Liver (tissue), 9 donors: ENCODE data around the gene SMIM33. TPM values are rescaled to one million over a fixed set of nuclear protein-coding genes. Genes with fewer than 3 reads are reported as not detected.

Experiments
- DNase-seq: peaks from one replicate; pipeline ENCODE4 v3.0.0-alpha.2; 2017; ENCODE audit warnings: low spot score
- H3K27ac ChIP-seq, 2 donors: one replicate each; pipeline ENCODE4 v1.7.0; 2013; ENCODE audit warnings: inconsistent platforms in 2 of 2, low read length in 2 of 2, control low read depth in 1 of 2, low read depth in 1 of 2, mild to moderate bottlenecking in 1 of 2
- H3K27me3 ChIP-seq, 4 donors: one replicate each; pipeline versions ENCODE4 v1.6.1 to v1.7.0; 2013; ENCODE audit warnings: low read length in 3 of 4, inconsistent platforms in 1 of 4, mild to moderate bottlenecking in 1 of 4, moderate library complexity in 1 of 4; ENCODE audit not compliant: control insufficient read depth in 4 of 4, insufficient read depth in 4 of 4
- H3K36me3 ChIP-seq, 4 donors: one replicate each; pipeline versions ENCODE4 v1.6.1 to v1.7.0; 2013; ENCODE audit warnings: low read length in 3 of 4, mild to moderate bottlenecking in 3 of 4, low read depth in 1 of 4, moderate library complexity in 1 of 4; ENCODE audit not compliant: control insufficient read depth in 4 of 4, insufficient read depth in 3 of 4
- H3K4me1 ChIP-seq, 4 donors: one replicate each; pipeline versions ENCODE4 v1.6.1 to v1.7.0; 2013; ENCODE audit warnings: low read length in 3 of 4, mild to moderate bottlenecking in 3 of 4, moderate library complexity in 1 of 4; ENCODE audit not compliant: control insufficient read depth in 4 of 4, insufficient read depth in 4 of 4
- H3K4me3 ChIP-seq, 3 donors: one replicate each; pipeline versions ENCODE4 v1.6.1 to v1.7.0; 2013; ENCODE audit warnings: low read length in 3 of 3, control low read depth in 1 of 3, low read depth in 1 of 3, mild to moderate bottlenecking in 1 of 3
- H3K9ac ChIP-seq, 2 donors: one replicate each; pipeline ENCODE4 v1.7.0; 2013; ENCODE audit warnings: low read length in 2 of 2, mild to moderate bottlenecking in 2 of 2, moderate library complexity in 2 of 2, control low read depth in 1 of 2, low read depth in 1 of 2
- H3K9me3 ChIP-seq, 4 donors: one replicate each; pipeline versions ENCODE4 v1.6.1 to v1.7.0; 2013; ENCODE audit warnings: low read length in 3 of 4; ENCODE audit not compliant: control insufficient read depth in 4 of 4
- CTCF ChIP-seq: fragments of 150-350 bp; IDR thresholded peaks from 2 replicates; pipeline ENCODE4 v1.5.1; 2017; ENCODE audit warnings: improper control_type of control experiment, low read depth, low read length; ENCODE audit not compliant: missing input control
- EGR1 ChIP-seq, 2 donors: IDR thresholded peaks; 2 replicates each; pipeline ENCODE4 v1.6.1; 2016 to 2018; ENCODE audit warnings: antibody characterized with exemption in 2 of 2, low read depth in 2 of 2
- FOXA1 ChIP-seq: IDR thresholded peaks from 2 replicates; pipeline ENCODE4 v1.6.1; 2016; ENCODE audit warnings: antibody characterized with exemption
- FOXA2 ChIP-seq: IDR thresholded peaks from 2 replicates; pipeline ENCODE4 v1.6.1; 2016; ENCODE audit warnings: antibody characterized with exemption
- GABPA ChIP-seq, 2 donors: IDR thresholded peaks in 1 of 2; conservative IDR thresholded peaks in 1 of 2; 2 replicates each; pipeline ENCODE4 v1.6.1; 2016; ENCODE audit warnings: antibody characterized with exemption in 2 of 2, mild to moderate bottlenecking in 1 of 2, moderate library complexity in 1 of 2
- HNF4A ChIP-seq, 2 donors: conservative IDR thresholded peaks; 2 replicates each; pipeline ENCODE4 v1.6.1; 2016; ENCODE audit warnings: antibody characterized with exemption in 2 of 2, mild to moderate bottlenecking in 2 of 2
- HNF4G ChIP-seq: IDR thresholded peaks from 2 replicates; pipeline ENCODE4 v1.6.1; 2016; ENCODE audit warnings: antibody characterized with exemption
- JUND ChIP-seq, 2 donors: IDR thresholded peaks; 2 replicates each; pipeline ENCODE4 v1.6.1; 2016; ENCODE audit warnings: antibody characterized with exemption in 2 of 2
- MAX ChIP-seq: IDR thresholded peaks from 2 replicates; pipeline ENCODE4 v1.6.1; 2016; ENCODE audit warnings: antibody characterized with exemption
- NR2F2 ChIP-seq: IDR thresholded peaks from 2 replicates; pipeline ENCODE4 v1.6.1; 2016; ENCODE audit warnings: antibody characterized with exemption
- RAD21 ChIP-seq, 2 donors: IDR thresholded peaks; 2 replicates each; pipeline ENCODE4 v1.6.1; 2016; ENCODE audit warnings: antibody characterized with exemption in 2 of 2, mild to moderate bottlenecking in 2 of 2
- RXRA ChIP-seq, 2 donors: IDR thresholded peaks; 2 replicates each; pipeline ENCODE4 v1.6.1; 2017 to 2018; ENCODE audit warnings: antibody characterized with exemption in 2 of 2, mild to moderate bottlenecking in 1 of 2
- SP1 ChIP-seq: IDR thresholded peaks from 2 replicates; pipeline ENCODE4 v1.6.1; 2018; ENCODE audit warnings: antibody characterized with exemption, mild to moderate bottlenecking
- TAF1 ChIP-seq: conservative IDR thresholded peaks from 2 replicates; pipeline ENCODE4 v1.6.1; 2016; ENCODE audit warnings: antibody characterized with exemption, mild to moderate bottlenecking
- YY1 ChIP-seq: IDR thresholded peaks from 2 replicates; pipeline ENCODE4 v1.6.1; 2016; ENCODE audit warnings: antibody characterized with exemption, mild to moderate bottlenecking
- ZBTB33 ChIP-seq: IDR thresholded peaks from 2 replicates; pipeline ENCODE4 v1.6.1; 2016; ENCODE audit warnings: antibody characterized with exemption
- WGBS: extraction: QIAGEN DNeasy Blood & Tissue Kit; methylation state at CpG from one replicate; pipeline ENCODE4 v1.1.7; 2013; 5-methylcytosine and 5-hydroxymethylcytosine counted together
- polyA plus RNA-seq, 2 donors: library from polyadenylated mRNA; stranded (reverse) in 1 of 2; unstranded in 1 of 2; fragments of 200-250 nt in 1 of 2; fragments of >200 nt in 1 of 2; fragmentation: Nextera tagmentation in 1 of 2; extraction: Ambion mirVana in 1 of 2; gene quantifications; one replicate each; pipeline versions ENCODE4 v1.2.1 to v1.2.3, GENCODE V29; 2013 to 2015
- total RNA-seq, 2 donors: library from RNA; depleted of rRNA; stranded (reverse); fragments of >200 nt; gene quantifications; one replicate each; pipeline ENCODE4 v1.2.3, GENCODE V29; 2014
- TF ChIP-seq, protein P1 (sequence below): IDR thresholded peaks from 2 replicates; pipeline ENCODE4 v1.6.1; 2016; ENCODE audit warnings: antibody characterized with exemption, mild to moderate bottlenecking
- TF ChIP-seq, protein P2 (sequence below): IDR thresholded peaks from 2 replicates; pipeline ENCODE4 v1.6.1; 2016; ENCODE audit warnings: antibody characterized with exemption
- donor health status: healthy.
- donor health status: healthy.
- donor health status: healthy.
- donor health status: healthy.
- donor health status: healthy.

Gene SMIM33
- total and polyA plus RNA-seq, 4 donors, result 0.05 TPM; not detected in 3

DNA sequence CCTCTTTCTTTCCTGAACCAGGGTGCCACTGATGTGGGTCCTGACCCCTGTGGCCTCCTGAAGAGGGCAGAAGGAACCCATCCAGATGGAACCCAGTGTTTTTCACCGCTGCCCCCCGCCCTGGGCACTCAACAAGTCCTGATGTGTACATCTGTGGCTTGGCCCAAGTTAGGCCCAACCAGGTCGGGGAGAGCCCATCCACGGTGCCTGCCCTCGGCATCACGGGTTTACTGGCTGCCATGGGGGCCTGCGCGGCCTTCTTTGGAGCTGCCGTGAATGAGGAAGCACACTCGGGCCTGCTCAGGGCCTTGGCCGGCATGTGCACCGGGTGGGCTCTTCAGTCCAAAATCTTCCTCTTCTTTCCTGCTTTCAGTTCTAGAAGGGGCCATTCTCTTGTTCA, 14.0 kb upstream of the SMIM33 start:
- H3K9me3 ChIP-seq, result no peaks in the 10 kb centered on the region
- no peak overlapping the region for H3K9ac ChIP-seq
- H3K36me3 ChIP-seq, result no peaks in the 10 kb centered on the region
- H3K4me3 ChIP-seq, result no peak overlapping the region
- no peaks in the 10 kb centered on the region for H3K4me1 ChIP-seq
- H3K27me3 ChIP-seq, result no peaks in the 10 kb centered on the region
- no peak overlapping the region for H3K27ac ChIP-seq
- TF ChIP-seq FOXA2 (no peak), JUND (IDR thresholded peaks at IDR 0.05) (no peak), NR2F2 (no peak), FOXA1 (no peak), ZBTB33 (no peak), EGR1 (IDR thresholded peaks at IDR 0.05; ENCODE audit: low read depth in 2 of 2) (no peak), CTCF (no peak), GABPA (IDR thresholded peaks at IDR 0.05 in 1 of 2, conservative IDR thresholded peaks at IDR 0.05 in 1 of 2) (no peak), RAD21 (IDR thresholded peaks at IDR 0.05) (no peak), TAF1 (no peak), HNF4G (no peak), HNF4A (conservative IDR thresholded peaks at IDR 0.05) (no peak), RXRA (IDR thresholded peaks at IDR 0.05) (no peak), SP1 (no peak), YY1 (no peak), MAX (no peak)
- TF ChIP-seq, protein P1, sequence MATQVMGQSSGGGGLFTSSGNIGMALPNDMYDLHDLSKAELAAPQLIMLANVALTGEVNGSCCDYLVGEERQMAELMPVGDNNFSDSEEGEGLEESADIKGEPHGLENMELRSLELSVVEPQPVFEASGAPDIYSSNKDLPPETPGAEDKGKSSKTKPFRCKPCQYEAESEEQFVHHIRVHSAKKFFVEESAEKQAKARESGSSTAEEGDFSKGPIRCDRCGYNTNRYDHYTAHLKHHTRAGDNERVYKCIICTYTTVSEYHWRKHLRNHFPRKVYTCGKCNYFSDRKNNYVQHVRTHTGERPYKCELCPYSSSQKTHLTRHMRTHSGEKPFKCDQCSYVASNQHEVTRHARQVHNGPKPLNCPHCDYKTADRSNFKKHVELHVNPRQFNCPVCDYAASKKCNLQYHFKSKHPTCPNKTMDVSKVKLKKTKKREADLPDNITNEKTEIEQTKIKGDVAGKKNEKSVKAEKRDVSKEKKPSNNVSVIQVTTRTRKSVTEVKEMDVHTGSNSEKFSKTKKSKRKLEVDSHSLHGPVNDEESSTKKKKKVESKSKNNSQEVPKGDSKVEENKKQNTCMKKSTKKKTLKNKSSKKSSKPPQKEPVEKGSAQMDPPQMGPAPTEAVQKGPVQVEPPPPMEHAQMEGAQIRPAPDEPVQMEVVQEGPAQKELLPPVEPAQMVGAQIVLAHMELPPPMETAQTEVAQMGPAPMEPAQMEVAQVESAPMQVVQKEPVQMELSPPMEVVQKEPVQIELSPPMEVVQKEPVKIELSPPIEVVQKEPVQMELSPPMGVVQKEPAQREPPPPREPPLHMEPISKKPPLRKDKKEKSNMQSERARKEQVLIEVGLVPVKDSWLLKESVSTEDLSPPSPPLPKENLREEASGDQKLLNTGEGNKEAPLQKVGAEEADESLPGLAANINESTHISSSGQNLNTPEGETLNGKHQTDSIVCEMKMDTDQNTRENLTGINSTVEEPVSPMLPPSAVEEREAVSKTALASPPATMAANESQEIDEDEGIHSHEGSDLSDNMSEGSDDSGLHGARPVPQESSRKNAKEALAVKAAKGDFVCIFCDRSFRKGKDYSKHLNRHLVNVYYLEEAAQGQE, result no peak
- TF ChIP-seq, protein P2, sequence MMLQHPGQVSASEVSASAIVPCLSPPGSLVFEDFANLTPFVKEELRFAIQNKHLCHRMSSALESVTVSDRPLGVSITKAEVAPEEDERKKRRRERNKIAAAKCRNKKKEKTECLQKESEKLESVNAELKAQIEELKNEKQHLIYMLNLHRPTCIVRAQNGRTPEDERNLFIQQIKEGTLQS, result no peak
- no peak for DNase-seq
- WGBS, result 92% methylated on average over 12 of the region's 12 CpGs
